C1 segment of cervical spinal cord (tissue), 14 donors: Measurements from ENCODE around the gene CPXM1.
"Not testable (repeated sequence)": the region's sequence is repeated elsewhere in the genome, so short reads cannot be mapped to it uniquely, and the experiment has no call there.

Source experiments
- DNase-seq, 14 donors: peaks; one replicate each; lab custom pipeline; 2025; lab: John Stamatoyannopoulos, UW

The CPXM1 gene

GRCh38 chr20:2801286-2801728 lies 880 bp upstream of the CPXM1 start:
- no peak for DNase-seq

GRCh38 chr20:2799688-2800520 lies 523 bp downstream of the CPXM1 start:
- no peak for DNase-seq

- no peak for DNase-seq
Measured at GRCh38 chr20:2799271-2799670, 1.2 kb downstream of the CPXM1 start.

GRCh38 chr20:2798814-2799213 lies 1.6 kb downstream of the CPXM1 start:
- DNase-seq: no peak

GRCh38 chr20:2798095-2798805 lies 2.2 kb downstream of the CPXM1 start:
- DNase-seq: no peak

- no peak for DNase-seq
Measured at GRCh38 chr20:2797136-2797983, 3.1 kb downstream of the CPXM1 start.

GRCh38 chr20:2796011-2796660 lies 4.3 kb downstream of the CPXM1 start:
- DNase-seq: no peak

GRCh38 chr20:2795451-2795850 lies 5.0 kb downstream of the CPXM1 start:
- DNase-seq: no peak

- no peak for DNase-seq
Measured at GRCh38 chr20:2794866-2795447, 5.5 kb downstream of the CPXM1 start.

- DNase-seq: no peak
Measured at GRCh38 chr20:2794202-2794748, 6.2 kb downstream of the CPXM1 start.

GRCh38 chr20:2793471-2793870 lies 7.0 kb downstream of the CPXM1 start:
- no peak for DNase-seq

- DNase-seq: no peak
Measured at GRCh38 chr20:2783908-2784566, 16.4 kb downstream of the CPXM1 start.

GRCh38 chr20:2780948-2781347 lies 19.5 kb downstream of the CPXM1 start:
- DNase-seq: no peak

GRCh38 chr20:2778602-2779321 lies 21.7 kb downstream of the CPXM1 start:
- no peak for DNase-seq

GRCh38 chr20:2775139-2775538 lies 25.3 kb downstream of the CPXM1 start:
- DNase-seq: no peak

GRCh38 chr20:2773812-2774211 lies 26.6 kb downstream of the CPXM1 start:
- no peak for DNase-seq

- DNase-seq: no peak
Measured at GRCh38 chr20:2771631-2772080, 28.8 kb downstream of the CPXM1 start.

GRCh38 chr20:2770091-2770490 lies 30.3 kb downstream of the CPXM1 start:
- DNase-seq: not testable (repeated sequence)

GRCh38 chr20:2768632-2769015 lies 31.8 kb downstream of the CPXM1 start:
- no peak for DNase-seq
